BE2C (cell line): ENCODE measurements around the gene MAN1C1.
A peak's percentile ranks its signal among the peaks of the same experiment; 100 is the strongest.

Source experiments
- DNase-seq: peaks from one replicate; pipeline ENCODE4 v3.0.0-alpha.2; 2020
- H3K27me3 ChIP-seq: fragments of 250-450 bp; sonication (Bioruptor Pico); 2 replicates; pipeline ENCODE4 v1.5.1; 2020; ENCODE audit warnings: mild to moderate bottlenecking
- H3K36me3 ChIP-seq: fragments of 250-450 bp; sonication (Bioruptor Pico); 2 replicates; pipeline ENCODE4 v1.5.1; 2020; ENCODE audit warnings: mild to moderate bottlenecking
- H3K4me1 ChIP-seq: fragments of 250-450 bp; sonication (Bioruptor Pico); 2 replicates; pipeline ENCODE4 v1.5.1; 2020
- H3K4me3 ChIP-seq: 2 replicates; pipeline ENCODE4 v1.5.1; 2011; ENCODE audit warnings: low read depth, low read length
- H3K9me3 ChIP-seq: fragments of 250-450 bp; sonication (Bioruptor Pico); 2 replicates; pipeline ENCODE4 v1.5.1; 2020
- TF ChIP-seq, protein P1 (sequence below): IDR thresholded peaks from 2 replicates; pipeline ENCODE4 v1.5.1; 2012; ENCODE audit warnings: mild to moderate bottlenecking, low read depth, low read length

Gene MAN1C1

DNA sequence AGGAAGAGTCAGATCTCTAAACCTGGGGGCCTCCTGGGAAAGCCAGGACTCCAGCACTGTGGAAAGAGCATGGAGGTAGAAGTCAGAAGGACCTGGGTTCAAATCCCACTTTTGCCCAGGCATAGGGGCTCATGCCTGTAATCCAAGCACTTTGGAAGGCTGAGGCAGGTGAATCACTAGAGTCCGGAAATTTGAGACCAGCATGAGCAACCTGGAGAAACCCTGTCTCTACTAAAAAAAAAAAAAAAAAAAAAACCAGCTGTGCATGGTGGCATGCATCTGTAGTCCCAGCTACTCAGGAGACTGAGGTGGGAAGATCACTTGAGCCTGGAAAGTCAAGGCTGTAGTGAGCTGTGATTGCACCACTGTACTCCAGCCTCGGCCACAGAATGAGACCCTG lies 41.4 kb upstream of the MAN1C1 start:
- H3K27me3 ChIP-seq = no peaks in the 10 kb centered on the region
- no peak for DNase-seq
- H3K9me3 ChIP-seq = no peaks in the 10 kb centered on the region
- TF ChIP-seq, protein P1, sequence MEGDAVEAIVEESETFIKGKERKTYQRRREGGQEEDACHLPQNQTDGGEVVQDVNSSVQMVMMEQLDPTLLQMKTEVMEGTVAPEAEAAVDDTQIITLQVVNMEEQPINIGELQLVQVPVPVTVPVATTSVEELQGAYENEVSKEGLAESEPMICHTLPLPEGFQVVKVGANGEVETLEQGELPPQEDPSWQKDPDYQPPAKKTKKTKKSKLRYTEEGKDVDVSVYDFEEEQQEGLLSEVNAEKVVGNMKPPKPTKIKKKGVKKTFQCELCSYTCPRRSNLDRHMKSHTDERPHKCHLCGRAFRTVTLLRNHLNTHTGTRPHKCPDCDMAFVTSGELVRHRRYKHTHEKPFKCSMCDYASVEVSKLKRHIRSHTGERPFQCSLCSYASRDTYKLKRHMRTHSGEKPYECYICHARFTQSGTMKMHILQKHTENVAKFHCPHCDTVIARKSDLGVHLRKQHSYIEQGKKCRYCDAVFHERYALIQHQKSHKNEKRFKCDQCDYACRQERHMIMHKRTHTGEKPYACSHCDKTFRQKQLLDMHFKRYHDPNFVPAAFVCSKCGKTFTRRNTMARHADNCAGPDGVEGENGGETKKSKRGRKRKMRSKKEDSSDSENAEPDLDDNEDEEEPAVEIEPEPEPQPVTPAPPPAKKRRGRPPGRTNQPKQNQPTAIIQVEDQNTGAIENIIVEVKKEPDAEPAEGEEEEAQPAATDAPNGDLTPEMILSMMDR = no peak
- H3K36me3 ChIP-seq = no peaks in the 10 kb centered on the region
- H3K4me3 ChIP-seq = no peak overlapping the region
- H3K4me1 ChIP-seq = peaks cover 3% of the 10 kb centered on the region

DNA sequence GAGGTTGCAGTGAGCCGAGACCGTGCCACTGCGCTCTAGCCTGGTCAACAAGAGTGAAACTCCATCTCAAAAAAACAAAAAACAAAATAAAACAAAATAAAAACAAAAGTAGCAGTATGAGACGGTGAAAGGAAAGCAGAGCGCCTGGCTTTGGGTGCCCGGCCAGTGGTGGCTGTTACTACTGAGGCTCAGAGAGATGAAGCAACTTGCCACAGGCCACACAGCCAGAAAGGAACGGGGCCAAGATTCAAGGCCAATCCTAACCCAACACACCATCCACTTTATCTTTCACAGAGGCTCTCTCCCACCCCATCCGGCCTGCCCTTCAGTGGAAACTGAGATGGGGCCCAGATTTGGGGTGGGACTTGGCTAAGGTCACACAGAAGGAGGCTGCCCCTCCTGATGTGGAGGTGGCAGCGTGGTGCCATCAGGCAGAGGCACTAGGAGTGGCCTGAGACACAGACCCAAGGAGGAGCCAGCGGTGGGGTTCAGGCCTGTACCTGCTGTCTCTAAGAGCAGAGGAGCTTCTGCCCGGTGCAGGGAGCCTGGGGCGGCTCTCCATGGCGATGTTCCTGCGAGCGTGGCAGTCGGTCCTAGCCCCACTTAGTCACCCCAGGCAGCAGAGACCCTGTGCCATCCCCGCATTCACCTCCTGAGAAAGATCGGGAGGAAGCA lies 40.0 kb upstream of the MAN1C1 start:
- no peak for DNase-seq
- Histone ChIP-seq H3K4me1 (peaks cover 3% of the 10 kb centered on the region), H3K4me3 (no peak overlapping the region), H3K36me3 (no peaks in the 10 kb centered on the region), H3K9me3 (no peaks in the 10 kb centered on the region), H3K27me3 (no peaks in the 10 kb centered on the region)
- TF ChIP-seq, protein P1 = no peak

DNA sequence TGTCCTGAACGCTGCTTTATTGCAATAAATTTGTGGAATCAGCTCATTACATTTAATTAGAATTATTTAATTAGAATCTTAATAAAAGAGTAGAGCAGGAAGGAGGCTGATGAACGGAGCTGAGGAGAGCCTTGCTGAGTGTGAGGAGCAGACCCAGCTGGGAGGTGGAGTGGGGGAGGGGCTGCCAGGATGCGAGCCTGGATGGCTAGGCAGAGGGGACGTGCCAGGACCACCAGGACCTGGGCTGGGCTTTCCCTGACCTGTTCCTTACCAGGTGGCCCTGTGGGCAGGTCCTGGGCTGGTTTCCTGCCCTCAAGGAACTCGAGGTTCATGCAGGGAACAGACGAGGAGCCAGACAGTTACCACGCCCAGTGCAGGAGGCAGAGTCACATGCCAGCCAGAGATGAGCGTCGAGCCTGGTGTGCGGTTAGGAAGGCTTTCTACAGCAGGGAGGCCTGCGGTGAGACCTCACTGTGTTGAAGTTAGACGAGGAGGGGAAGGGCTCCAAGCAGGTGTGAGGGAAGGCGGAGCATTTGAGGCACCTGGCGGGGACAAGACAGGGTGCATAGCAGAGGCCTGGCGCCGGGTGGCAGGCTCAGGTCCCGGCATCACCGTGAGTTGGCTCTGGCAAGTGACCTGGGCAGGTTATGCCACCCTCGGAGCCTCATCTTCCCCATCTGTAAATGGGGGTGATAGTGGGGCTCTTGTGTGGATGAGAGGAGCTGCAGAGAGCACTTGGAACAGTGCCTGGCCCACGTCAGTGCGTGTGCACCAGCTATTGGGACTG lies 39.3 kb upstream of the MAN1C1 start:
- Histone ChIP-seq H3K4me3 (no peak overlapping the region), H3K9me3 (no peaks in the 10 kb centered on the region), H3K36me3 (no peaks in the 10 kb centered on the region), H3K27me3 (no peaks in the 10 kb centered on the region), H3K4me1 (peaks cover 3% of the 10 kb centered on the region)
- no peak for DNase-seq
- TF ChIP-seq, protein P1 = no peak

DNA sequence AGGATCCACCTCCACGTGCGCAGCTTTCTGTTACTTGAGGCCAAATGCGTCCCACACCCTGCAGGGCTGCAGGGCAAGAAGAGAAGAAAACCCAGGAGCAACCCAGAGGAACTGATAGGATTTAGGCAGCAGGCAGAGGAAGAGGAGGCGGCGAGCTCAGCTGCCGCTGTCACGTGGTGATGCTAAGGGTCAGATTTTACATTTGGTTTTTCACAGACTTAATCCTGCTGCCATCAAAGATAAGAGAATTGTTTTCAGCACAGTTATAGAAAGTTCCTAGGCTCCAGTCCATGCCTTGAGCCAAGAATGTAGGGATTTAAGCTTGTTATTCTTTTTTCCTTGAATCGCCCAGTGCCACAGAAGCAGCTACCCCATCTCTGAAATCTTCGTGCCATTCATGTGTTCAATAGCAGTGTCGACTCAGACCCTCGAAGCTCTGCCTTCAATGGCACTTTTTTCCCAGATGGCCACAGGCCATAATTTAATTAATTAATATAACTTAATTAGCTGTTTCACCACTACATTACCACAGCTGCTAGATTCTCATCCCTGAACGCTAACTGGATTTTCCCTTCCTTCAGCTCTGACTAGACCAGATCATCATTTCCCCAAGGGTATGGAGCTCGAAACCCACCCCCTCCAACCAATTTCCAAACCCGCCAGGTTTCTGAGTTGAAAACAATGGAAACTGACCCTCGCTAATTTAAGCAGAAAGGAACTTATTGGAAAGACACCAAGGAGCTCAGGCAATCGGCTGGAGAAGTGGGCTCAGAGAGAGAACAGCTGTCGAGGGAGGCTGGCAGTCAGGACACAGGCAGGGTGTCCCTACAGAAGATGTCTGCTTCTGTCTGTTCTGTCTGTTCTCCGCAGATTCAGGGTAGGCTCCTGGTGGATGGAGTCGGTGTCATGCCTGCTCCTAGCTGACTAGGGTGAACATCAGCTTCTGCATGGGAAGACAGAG lies 37.0 kb upstream of the MAN1C1 start:
- Histone ChIP-seq H3K27me3 (no peaks in the 10 kb centered on the region), H3K4me1 (peaks cover 3% of the 10 kb centered on the region), H3K9me3 (no peaks in the 10 kb centered on the region), H3K4me3 (peak overlapping the region; percentile 6; the same call in 1 of the 2 replicates), H3K36me3 (no peaks in the 10 kb centered on the region)
- peak; percentile 24 for DNase-seq
- TF ChIP-seq, protein P1 = no peak

DNA sequence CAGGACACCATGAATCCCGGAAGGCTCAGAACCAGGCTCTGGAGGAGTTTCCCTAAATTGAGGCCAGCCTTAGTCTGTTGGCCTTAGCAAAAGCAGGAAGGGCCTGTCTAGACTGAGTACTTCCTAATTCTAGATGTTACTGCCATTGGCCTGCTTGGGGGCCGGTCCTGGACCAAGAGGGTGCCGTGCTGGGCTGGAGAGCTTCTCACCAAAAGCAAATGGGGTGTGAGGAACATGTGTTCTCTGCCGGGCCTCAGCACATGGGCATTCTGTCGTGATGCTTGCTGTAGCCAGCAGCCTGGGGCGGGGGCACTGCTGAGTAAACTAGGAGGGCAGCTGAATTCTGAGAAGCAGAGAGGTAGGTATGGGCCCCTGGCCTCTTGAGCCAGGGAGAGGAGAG lies 35.7 kb upstream of the MAN1C1 start:
- Histone ChIP-seq H3K9me3 (no peaks in the 10 kb centered on the region), H3K4me1 (peaks cover 3% of the 10 kb centered on the region), H3K36me3 (no peaks in the 10 kb centered on the region), H3K4me3 (no peak overlapping the region), H3K27me3 (no peaks in the 10 kb centered on the region)
- DNase-seq = no peak
- TF ChIP-seq, protein P1 = no peak
